NCI-H1930 (cell line): Measurements from ENCODE around the gene FAM234B.

Source experiments
- DNase-seq, 2 experiments: peaks; one replicate each; lab custom pipeline; 2025; lab: John Stamatoyannopoulos, UW

FAM234B gene

DNA sequence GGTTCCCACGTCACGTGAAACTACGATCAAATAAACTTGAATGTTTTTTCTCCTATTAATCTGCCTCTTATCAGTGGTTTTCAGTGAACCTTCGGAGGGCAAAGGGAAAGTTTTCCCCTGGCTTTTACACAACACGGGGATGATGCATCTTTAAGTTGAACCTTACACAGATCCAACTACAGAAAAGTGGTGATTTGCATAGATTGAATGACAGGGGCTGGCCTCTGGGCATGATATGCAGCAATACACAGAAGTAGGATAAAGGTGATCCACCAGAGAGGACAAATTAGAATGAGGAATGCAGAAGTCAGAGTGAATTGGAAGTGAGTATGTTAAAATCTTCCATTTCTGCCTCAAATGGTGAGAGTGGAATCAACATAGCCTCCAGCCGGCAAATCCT lies 47.7 kb downstream of the FAM234B start:
- DNase-seq, result no peak

DNA sequence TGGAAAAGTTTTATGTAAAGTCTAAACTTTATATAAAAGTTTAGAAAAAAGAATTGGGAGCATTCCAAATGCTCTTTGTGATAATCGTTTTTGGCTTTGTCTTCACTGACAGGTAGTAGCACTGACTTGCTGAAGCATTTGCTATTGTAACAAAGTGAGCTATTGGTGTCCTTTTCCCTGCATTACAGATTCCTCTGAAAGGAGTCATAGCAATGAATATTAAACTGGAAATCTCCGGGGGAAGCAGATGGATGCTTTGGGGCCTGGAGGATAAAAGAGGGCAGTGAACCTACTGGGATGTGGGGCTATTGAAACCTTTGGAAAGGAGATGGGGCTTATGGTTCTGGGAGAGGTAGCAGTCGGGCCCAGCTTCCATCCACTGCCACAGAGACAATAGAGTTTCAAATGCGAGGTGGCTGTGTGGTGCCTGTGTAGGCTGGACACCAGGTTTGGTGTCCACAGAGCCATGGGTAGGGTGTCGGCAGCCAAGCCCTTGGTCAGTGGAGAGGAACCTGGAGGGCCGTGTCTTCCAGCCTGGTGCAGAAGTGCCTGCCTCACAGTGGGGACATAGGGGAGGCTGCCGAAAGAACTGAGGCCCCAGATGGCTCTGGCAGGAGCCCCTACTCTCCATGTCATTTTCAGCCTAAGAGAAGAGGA lies 49.1 kb downstream of the FAM234B start:
- DNase-seq, result no peak

DNA sequence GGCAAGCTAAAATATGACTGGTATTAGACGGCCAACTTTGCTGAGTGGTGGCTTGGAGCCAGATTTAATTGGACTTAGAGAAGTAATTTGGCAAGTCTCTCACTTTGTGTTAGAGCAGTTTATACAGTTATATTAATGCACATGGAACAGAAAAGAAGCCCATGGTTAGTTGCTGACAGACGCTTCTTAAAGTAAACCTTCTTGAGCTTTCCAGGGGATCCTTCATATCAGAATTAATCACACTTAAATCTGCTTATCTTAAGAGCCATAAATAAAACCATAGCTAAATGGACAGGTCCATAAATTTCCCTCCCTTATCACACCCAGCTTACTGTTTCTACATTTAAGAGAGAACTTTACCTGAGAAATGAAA lies 49.7 kb downstream of the FAM234B start:
- DNase-seq, result no peak

DNA sequence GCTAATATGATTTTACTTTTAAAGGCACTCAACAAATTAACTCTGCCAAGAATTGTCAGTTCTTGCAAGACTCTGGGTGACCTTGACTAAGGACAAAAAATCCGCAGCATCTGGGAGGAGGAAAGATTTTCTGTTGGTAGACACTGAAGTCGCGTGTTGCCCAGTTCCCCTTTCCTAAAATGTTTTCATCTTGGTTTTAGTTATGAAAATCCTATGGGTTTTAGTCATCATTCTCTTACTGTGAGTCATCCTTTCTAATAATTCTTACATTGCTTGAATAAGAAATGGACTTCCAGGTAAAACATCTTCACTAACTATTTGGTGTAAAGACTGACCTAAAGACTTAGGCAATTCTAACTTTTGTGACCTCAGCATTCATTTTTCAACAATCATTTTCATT lies 50.2 kb downstream of the FAM234B start:
- no peak for DNase-seq

DNA sequence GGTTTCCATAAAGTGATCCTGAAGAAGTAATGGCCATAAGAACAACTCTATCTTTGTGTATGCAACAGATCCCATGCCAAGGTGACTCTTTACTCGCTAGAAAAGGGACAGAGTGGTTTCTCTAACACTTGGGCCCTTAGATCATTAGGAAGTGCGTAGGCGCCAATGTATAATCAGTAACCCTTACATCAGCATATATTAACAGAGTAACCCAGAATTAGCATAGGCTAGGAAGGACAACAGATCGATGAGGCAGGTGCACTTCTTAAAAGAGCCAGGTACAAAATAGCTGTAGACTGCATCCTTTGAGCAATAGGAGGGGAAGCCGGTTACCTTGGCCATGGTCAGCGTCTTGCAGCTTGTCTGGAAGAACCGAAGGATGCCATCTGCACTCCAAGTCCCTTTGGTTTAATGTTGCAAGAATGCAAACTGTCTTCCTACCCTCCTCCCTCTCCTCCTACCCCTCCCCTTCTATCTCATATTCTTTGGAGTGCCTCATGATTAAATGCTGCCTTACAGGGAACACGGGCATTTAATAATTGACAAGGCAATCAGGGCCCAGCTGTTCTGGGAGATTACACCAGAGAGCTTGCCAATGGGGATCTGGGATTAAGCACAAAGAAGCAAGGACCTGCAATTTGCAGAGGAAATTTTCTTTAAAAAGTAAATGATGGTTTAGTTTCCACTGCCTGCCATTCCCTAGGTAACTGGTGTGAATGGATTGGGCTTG lies 51.2 kb downstream of the FAM234B start:
- no peak for DNase-seq

DNA sequence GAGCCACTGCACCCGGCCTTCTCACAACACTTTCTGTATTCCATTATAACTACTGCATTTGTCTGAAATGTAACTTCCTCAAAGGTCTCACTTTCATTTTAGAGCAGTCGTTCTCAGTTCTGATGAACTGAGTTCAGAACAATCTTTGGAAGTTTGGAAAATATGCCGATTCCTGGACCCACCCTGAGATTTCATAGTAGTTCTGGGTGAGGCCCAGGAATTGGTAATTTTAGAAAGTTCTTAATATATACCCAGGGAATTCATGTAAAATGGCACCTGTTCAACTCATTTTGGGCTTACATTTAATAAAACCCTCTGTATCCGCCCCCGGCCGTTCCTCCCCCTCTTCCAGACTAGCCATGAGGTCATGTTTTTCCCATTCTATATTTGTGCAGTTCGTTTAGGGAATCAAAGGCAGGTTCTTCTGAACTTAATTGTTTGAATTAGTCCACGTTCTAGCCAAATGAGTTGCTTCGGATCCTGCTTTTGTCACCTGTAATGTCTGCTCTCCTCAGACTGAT lies 53.4 kb downstream of the FAM234B start:
- DNase-seq, result no peak

DNA sequence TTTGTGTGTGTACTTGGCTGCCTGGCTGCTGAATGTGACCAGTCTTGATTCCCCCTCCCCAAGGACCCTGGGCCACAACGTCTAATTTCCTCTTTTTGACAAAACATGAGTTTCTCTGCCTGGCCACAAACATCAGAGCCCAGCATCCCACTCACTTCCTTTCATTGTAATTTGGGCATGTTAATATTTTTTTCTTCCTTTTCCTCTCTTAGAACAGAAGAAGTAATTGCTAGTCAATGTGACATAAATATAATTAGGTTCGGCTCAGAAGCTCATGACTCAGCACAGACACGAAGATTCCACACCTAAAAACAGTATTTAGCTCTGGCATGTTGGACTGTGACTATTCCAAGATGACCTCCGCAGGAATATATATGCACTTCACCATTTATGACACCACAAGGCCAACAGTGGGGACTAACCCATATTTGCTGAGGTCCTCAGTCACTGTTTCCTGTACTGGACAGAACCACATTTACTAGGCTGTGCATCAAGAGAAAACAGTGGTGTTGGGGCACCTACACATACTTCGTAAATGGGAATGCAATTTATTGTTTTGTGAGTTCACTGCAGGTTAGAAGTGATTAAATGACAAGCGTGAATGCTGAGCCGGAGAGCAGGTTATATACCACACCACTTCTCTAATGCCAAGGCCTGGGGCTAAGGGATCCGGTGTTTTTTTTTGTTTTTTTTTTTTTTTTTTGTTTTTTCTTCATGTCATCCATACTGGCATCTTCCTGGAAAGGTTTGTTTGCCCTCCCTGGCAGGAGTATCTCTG lies 55.1 kb downstream of the FAM234B start:
- DNase-seq, result no peak

DNA sequence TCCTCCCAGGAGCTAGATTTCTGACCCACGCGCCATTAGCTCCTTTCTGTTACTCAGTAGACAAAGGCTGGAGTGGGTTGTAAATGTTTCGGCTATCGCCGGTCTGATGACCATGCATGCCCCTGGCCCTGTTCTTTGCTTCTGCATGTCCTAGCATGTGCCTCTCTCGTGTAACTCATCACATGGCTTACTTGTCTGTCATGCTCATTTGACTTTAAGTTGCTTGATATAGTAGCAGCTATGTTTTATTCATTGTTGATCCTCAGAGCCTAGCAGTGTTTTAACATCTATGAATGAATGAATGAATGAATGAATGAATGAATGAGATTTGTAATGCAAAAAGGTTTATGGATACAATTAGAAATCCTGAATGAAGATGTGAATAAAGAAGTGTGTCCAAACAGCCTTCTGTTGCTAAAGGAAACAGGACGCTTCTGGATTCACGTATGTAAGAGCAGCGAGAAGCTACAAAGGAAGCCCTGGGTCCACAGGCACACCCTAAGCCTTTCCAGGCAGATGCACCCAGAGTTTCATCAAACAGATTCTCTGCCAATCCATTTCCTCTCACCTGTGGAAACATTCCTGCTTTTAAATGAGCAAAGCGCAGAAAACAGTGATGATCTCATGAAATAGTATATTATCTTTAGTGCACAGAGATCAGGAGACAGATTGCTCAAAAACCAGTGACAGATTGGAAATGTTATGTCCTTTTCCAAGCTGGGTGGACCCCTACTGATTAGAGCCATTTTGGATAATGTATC lies 55.8 kb downstream of the FAM234B start:
- no peak for DNase-seq

DNA sequence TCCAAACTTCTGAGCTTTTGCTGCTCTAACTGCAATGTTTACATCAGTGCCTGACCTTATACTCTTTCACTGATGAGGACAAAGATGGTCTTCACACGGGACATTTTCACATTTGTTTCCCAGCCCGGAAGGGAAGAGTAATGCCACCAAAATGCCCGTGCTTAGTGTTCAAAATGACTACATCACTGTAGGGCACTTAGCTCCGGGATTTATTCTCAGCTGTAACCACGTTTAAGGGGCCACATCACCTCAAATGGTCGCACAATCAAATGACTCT lies 56.4 kb downstream of the FAM234B start:
- peak in 1 of 2 experiments; percentile 47 for DNase-seq

DNA sequence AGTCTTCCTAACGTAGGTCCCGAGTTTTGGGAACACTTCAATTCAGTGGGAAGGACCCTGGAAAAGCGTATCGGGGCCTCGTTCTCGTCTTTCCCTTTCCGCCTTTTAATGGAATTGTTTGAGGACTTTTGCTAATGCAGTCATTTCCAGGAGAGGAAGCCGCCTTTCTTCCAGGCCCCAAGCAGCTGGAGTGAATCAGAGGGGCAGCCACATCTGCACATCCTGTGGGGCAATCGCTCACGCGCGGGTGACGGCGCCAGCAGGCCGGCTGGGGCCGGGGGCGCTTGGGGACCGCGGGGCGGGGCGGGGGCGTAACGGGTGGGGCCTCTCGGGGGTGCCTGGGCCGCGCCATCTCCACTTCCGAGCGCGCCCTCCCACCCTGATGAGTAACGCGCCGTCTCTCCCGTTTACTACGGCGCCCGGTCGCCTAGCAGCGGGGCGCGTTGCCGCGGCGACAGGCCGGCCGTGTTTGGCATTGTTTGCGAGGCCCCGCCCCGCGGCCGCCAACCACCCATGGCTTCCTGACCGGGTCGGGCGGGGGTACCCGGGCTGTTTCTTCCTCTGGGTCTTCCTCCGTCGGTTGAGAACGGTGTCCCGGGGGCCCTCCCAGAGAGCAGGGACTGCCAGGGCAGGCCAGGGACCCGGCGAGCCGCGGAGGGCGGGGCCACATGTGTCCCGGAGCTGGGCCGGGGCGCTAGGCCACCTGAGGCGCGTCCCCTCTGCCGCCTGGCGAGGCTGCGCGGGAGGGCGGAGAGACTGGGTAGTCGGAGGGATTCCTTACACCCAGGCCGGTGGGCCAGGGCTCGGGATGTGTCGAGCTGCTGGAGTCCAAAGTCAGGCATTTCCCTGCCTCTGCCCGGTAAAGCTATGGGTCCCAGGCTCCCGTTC lies 56.9 kb downstream of the FAM234B start:
- DNase-seq, result peak; percentile 87 to 92

DNA sequence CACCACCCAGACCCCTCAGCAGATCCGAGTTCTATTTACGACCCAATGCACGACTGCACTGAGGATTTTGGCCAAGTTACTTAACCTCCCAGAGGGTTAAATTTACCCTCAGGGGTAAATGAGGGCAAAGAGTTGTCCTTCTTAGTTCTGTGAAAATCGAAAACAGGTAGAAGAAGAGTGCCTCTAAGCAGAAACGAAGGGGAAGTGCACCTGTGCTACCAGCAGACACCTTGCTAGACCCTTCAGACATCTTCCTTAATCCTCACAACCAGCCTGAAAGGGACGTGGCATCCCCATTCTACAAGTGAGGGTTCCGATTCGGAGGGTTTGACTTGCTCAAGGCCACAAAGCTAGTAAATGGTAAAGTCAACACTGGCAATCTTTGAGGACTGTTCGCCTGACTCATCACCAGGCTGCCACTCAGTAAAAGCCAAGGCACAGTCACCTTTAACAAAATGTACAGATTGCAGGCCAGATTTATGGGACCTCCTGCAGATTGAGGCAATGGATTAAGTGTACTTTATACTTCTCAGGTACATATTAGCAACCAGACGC lies 57.7 kb downstream of the FAM234B start:
- DNase-seq, result no peak

DNA sequence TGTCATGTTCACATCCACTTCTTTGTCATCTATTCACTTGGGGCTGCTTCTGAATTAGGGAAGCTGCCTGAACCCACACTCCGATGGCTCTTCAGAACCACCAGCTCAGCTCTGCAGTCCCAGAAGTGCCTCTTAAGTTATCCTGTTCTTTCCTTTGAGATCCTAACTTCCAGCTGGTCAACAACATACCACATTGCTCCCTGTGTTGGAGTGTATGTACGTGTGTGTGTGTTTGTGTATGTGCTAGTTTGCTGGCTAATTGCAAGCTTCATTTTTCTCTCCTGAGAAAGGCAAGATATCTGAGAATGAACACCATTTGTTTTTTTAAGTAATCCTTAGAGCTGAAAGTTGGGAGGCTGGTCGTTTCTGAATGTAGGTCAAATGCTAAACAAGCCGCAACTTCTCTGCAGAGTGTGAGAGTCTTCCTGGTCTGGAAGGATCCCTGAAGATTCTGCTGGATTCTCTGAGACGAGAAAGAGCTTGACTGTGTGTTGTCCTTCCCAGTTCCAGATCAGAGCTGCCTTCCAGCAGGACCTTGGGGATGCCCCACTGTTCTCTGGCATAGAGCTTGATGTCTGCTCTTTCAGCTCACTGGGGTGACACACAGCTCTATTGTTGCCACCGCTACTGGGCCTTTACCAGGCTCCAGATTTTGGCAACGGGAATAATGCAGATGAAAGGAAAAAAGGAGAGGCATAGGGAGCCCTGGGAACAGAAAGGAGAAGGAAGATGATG lies 58.4 kb downstream of the FAM234B start:
- DNase-seq, result no peak

DNA sequence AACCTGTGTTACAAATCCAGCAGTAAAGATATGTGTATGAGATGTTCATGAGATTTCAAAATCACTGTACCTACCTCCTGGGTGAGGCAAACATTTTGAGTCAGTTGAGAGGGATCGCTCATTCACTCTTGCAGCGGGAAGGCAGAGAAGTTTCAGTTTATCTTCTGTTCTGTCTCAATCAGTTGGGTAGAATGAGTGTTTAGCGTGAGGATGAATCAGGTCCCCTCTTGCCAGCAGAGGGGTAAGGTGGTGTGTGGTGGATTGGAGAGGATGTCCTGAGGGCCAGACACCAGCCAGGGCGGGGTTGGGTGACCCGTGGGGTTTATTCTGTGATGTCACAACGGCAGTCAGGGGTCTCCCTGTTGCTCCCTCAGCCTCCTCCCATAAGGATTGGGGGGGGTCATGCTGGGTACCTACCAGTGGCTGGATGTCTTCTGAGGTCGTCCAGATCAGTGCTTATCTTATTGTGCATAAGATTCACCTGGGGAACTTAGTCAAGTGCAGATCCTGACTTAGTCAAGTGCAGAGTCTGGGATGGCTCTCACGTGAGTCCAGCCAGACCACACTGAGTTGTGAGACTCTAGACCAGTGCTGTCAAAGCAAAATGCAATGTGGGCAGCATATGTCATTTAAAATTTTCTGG lies 59.3 kb downstream of the FAM234B start, which contains the start of gene GSG1:
TSS of gene GSG1 (minus strand) at position 277 of the 643 bp plus-strand sequence. CDS start at position 122, 155 bp downstream.
- DNase-seq, result no peak

DNA sequence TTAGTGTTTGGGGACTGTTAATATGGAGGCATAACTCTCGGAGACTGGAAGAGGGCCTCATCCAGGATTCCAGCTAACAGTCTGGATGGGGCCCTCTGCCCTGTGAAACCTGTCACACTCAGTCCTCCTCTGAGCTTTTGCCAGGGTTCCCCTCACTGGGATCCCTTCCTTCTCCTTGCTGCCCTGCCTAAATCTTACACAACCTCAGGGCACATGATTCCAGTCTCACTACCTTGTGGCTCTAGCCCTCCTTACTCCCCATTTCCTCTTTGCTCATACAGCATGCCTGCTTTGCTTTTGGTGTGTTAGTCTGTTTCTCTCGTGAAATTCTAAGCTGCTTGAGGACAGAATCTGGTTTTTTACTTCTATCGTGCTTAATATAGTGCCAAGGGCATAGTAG lies 60.2 kb downstream of the FAM234B start:
- DNase-seq, result no peak

DNA sequence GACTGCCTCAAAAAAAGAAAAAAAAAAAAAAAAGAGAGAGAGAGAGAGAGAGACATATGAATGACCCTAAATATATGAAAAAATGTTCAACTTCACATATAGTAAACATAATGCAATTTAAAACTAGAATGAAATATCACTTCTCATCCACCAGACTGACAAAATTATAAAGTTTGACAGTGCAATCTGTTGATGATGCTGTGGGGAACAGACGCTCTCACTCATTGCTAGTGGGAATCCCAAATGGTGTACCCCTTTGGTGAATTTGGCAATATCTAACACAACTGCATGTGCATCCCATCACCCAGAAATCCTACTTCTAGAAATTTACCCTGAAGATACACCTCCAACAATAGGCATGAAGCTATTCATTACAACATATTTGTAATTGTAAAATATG lies 61.6 kb downstream of the FAM234B start:
- DNase-seq, result no peak

DNA sequence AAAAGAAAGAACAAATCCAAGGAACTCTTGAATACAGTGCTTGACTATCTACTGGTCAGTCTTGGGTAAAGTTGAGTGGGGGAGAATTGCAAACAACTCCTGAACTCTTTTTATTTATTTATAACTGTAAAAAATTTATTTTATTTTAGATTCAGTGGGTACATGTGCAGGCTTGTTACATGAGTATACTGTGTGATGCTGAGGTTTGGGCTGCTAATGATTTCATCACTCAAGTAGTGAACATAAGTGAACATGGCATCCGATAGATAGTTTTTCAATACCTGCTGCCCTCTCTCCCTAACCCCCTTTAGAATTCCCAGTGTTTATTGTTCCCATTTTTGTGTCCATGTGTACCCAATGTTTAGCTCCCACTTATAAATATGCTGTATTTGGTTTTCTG lies 62.5 kb downstream of the FAM234B start:
- DNase-seq, result no peak

DNA sequence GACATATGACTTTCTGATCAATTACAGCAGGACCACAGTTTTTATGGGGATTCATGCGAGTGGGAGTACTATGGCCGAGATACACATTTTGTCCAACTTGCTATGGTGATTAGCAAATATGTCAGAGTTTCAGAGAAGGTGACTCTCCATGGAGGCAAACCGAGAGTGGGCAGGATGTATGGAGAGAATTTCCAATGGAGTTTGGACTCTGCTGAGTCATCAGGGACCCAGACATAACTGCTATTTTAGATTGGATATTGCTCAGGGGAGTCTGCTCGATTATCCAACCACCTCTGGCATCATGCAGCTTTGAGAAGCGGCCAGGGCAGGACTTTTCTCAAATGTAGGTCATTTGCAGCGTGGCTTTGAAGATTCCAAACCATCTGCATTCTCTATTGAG lies 68.8 kb downstream of the FAM234B start:
- DNase-seq, result no peak

DNA sequence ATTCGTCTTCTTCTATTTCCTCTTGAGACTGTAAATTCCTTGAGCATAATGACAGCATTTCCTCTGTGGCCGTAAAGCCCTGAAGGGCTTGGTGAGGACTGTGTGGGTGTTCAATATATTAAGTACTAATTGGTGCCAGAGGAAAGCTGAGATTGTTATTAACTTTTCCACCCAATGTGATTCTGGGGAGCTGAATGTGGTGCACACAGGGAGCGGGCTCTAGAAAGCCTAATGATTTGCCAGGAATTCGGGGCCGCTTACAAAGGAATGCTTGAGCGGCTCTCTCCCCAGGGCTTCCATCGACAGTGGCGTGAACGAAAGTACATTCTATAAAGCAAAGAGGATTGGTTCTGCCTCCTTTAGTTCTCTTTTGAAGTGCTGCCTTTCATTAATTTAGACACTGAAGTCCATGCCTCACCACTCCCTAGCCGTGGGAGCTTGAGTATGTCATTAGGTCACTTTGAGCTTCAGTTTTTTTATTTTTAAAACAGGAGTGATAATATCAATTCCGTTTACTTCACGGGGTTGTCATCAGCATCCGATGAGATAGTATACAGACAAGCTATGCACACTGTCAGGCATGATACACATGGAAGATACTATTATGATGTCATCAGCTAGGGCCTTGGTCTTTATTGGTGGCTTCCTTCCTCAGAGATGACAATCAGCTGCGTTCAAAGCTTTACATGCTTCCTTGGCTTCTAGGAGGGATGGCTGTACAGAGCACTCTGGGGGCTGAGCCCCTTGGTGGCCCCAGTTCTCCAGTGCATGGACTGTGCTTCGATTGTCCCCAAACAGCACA lies 70.3 kb downstream of the FAM234B start:
- DNase-seq, result no peak

DNA sequence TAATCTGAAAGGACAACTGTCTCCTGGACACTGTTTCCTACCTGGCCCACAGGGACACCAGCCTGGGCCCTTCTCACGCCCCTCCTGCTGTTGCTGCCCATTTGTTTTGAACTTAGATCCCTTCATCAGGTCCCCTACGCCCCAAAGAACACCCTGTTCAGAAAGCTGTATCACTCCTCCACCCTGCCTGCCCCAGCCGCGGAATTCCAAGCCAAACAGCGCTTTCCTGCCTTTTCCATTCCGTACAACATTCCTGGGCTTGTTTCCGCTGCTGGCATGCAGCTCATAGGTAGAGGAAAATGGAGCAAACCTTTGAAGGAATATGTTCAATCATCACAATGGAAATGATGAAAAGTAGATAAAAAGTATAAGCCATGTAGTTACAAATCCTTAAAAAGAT lies 72.1 kb downstream of the FAM234B start:
- DNase-seq, result no peak
